Stimulated activated naive CD4-positive, alpha-beta T cell (primary cell): ENCODE data around the gene RNF217.
"Not testable (repeated sequence)": the region's sequence is repeated elsewhere in the genome, so short reads cannot be mapped to it uniquely, and the experiment has no call there.

Source experiments
- DNase-seq, 6 experiments: peaks; one replicate each; lab custom pipeline; 2025; lab: John Stamatoyannopoulos, UW

The RNF217 gene

DNA sequence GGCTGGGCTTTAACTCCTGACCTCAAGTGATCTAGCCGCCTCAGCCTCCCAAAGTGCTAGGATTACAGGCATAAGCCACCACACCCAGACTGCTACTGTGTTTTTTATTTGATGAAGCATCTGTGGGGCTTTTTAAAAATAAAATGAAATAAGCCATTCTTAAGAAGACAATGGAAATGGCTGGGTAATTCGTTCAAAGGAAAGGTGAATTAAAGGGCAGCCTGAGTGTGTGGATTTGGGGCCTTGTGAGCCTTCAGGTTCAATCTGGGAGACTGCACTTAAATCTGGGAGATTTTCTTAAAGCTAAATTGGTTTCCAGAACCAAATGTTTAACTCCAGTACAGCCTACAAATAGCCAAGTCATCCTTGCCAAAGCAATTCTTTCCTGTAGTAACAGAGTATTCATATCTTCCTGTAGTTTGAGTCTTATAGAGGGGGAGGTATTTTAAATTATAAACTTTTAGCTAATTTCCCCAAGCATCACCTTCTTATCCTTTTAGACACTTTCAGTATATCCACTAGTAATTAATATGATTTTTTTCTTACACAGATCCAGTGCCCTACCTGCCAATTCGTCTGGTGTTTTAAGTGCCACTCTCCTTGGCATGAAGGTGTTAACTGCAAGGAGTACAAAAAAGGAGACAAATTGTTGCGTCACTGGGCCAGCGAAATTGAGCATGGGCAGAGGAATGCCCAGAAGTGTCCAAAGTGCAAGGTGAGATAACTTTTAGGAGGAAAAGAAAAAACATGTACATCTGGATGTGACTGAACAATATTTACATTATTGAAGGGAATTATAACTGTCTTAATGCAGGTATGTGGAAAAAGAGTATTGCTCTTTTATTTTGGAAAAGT lies 95.4 kb downstream of the RNF217 start:
- no peak for DNase-seq

DNA sequence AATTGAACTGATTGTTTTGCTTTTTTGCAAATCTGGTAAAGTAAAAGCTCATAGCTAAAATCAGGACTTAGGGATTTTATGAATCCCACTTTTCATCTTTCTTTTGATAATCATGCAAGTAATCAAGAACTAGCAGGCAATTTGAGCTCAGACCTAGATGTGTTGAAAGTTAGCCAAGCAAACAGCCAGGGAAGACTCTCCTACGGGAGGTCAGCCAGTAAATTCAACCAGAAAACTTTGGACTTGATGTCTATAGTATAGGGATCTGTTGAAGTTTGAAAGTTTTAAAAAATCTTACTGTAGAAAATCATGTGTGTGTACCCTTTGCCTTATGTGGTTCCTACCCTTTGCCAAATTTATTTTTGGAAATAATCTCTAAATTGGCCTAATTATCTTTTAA lies 96.3 kb downstream of the RNF217 start:
- no peak for DNase-seq

DNA sequence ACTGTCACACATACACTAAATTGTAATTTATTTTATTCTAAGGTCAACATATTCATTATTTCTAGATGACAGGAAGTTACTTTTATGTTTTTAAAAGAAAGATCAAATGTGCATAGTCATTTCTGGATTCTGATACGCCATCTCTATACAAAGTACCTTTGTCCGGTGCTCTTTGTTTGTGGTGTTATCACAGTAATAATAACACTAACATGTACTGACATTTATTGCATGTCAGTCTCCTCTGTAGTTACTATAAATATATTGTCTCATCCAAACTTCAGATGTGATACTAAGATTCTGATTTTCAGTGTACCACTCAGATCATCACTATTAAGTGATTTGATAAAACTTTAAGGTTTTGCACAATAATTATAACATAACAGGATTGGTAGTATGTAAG lies 101.1 kb downstream of the RNF217 start:
- DNase-seq = no peak

DNA sequence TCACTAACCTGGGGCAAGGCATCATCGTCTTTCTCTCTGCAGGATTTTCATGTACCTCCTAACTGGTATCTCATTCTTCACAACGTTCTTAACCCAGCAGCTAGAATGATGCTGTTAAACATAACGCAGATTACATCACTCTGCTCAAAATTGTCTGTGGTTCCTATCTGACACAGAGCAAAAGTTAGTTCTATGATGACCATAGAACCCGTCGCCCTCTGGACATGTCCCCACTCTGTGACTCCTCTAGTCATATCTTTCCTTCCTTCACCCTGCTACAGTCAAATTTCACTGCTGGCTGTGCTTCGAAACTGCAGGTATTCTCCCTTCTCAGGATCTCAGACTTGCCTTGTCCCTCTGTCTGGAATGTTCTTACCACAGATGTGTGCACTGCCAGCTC lies 103.9 kb downstream of the RNF217 start:
- DNase-seq = no peak

DNA sequence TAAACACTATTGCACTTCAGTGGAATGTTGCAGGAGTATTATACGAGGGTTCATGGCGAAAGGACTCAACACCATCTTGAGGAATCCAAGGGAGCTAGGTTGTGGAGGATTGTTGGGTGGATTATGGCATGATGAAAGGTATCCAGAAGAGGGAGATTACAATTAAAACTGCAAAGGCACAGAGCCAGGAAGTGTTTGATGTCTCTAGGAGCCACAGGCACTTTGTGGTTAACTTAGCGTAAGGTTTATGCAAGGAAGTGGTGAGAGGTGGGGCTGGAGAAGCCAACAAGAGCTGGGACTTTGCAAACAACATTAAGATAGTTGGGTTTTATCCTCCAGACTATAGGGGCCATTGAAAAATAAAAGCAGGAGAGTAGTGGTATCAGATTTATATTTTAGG lies 104.7 kb downstream of the RNF217 start:
- peak in 4 of 6 experiments; percentile 3 to 65 (median 62) for DNase-seq

DNA sequence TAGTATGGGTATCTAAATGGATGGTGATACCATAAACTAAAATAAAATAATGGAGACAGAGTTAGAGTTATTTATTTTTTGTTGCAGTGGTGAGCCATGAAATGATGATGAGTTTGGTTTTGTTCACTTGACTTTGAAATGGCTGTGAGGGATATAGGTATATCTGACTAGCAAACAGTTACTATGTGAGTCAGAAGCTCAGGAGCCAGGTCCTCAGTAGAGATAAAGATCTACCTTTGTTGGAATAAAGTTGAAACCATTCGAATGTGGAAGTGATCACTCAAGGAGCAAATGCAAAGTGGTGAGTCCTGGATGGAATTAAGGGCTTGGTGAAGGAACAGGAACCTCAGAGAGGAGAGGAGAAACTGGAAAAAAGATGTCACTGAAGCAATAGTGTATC lies 105.3 kb downstream of the RNF217 start:
- no peak for DNase-seq

DNA sequence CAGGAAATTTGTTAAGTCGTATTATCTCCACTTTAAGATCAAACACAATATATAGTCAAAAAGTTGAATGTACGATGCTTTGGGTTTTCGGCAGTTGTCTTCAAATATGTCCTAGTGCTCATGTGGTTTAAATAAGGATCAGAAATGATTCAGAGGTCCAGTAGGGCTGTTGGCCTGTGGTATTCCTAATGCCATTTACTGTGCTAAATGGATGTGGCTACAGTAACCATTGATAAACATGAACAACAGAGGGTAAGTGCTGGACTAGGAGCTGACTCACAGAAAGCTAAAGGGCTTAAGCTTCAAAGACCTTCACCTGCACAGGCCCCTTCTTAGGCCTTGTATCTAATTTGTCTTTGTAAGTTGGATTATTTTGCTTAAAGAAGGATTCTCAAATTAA lies 110.8 kb downstream of the RNF217 start:
- DNase-seq = no peak

DNA sequence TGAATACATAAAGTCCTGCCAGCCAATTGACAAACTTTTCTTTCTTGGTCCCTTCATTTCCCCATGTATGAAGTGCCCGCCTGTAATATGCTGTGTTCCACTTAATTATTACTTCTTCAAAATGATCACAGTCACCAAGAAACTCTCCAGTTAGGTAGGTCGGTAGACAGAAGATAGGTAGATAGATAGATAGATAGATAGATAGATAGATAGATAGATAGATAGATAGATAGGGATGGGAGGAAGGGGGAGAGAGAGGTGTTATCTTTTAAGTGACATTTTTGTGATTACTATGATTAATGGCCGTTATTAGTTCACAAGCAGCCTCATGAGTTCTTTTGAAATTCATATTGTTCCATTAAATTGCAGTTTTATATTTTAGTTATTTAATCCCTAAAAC lies 111.9 kb downstream of the RNF217 start:
- no peak for DNase-seq

DNA sequence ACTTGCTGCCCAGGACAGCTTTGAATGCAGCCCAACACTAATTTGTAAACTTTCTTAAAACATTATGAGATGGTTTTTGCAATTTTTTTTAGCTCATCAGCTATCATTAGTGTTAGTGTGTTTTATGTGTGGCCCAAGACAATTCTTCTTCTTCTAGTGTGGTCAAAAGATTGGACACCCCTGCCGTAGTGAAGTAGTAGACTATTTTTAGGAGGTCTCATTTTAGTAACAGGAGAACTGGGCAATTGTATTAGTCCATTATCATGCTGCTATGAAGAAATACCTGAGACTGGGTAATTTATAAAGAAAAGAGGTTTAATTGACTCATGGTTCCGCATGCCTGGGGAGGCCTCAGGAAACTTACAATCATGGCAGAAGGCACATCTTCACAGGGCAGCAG lies 112.8 kb downstream of the RNF217 start:
- DNase-seq = not testable (repeated sequence)

DNA sequence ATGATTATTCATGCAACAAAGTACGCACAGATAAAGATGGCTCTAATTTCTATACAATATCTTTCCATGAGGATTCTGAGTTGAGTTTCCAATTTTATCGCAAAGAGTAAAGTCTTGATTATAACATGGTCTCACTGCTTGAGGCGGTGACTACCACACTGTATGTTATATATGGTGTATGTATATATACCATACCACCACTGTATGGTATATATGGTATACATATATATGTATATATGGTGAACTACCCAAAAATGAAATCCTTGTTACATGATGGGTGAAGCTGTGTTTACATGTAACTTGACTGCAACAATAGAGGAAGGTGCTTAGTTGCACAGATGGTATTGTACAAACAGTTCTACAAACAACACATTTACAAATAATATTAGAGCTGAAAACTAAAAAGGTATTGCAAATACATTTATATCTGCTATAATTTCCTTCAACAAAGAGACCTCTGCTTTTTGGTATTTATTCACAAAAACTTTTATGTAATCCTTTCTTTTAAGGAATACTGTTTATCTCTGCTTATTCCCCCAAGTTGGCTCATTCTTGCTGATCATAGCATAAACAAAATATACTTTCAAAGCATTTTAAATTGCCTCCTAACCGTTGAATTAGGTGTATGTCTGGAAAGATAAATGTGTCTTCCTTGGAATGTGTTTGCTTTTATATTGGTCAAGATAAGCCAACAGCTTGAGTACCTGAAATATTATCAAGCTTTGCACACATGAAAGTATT lies 113.7 kb downstream of the RNF217 start:
- DNase-seq = no peak

DNA sequence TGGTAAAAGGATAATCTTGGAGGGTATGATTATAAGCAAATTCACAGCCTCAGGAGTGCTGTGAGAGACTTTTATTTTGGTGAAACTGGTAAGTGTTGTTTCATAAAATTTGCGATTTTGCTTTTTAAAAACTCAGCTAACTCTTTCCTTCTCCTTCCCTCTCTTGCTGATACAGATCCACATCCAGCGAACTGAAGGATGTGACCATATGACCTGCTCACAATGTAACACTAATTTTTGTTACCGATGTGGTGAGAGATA lies 114.2 kb downstream of the RNF217 start:
- DNase-seq = no peak

DNA sequence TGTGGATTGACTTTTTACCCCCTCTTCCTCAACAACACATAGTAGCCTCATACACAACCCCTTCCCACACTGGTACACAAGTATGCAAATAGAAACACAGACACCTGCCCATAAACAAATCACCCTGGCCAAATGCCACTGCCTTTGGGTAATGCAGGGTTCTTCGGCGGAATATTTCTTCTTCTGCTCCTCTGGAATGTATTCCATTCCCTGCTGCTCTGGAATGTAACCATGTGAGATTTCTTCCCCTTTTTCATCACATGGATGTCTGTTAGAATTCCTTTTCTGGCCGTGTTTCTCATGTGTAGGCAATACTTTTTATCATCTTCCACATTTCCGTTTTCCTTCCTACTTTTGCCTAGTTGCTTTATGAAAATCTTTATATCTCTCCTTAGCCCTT lies 115.2 kb downstream of the RNF217 start:
- DNase-seq = no peak

DNA sequence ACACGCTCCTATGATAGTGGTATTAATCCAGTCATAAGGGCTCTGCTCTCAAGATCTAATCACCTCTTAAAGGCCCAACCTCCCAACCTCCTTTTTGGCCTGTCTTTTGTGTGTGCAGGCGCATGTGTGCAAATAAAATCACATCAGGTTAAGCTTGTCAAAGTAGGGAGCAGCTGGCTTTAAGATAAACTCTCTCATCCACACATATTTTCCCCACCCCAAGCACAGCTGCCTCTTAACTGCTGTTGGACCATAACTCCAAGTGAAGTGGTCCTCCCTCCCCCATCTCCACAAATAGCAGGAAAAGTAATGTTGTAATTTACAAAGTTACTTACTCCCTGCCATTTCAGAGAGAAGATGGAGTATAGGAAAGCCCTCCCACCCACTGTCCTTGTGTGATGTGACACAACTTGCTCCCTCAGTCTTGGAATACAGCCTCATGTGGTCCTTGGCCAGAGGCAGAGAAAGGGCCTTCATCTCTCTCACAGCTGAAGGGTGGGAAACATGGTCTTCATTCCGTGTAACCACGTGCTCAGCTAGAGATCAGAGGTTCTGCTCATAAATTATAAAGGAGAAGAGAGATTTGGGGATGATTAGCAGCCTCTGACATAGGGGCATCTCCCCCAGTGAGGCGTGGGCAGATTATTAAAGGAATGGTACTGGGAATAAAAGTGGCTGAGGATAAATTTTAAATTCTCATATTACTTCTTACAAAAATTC lies 116.5 kb downstream of the RNF217 start:
- no peak for DNase-seq

DNA sequence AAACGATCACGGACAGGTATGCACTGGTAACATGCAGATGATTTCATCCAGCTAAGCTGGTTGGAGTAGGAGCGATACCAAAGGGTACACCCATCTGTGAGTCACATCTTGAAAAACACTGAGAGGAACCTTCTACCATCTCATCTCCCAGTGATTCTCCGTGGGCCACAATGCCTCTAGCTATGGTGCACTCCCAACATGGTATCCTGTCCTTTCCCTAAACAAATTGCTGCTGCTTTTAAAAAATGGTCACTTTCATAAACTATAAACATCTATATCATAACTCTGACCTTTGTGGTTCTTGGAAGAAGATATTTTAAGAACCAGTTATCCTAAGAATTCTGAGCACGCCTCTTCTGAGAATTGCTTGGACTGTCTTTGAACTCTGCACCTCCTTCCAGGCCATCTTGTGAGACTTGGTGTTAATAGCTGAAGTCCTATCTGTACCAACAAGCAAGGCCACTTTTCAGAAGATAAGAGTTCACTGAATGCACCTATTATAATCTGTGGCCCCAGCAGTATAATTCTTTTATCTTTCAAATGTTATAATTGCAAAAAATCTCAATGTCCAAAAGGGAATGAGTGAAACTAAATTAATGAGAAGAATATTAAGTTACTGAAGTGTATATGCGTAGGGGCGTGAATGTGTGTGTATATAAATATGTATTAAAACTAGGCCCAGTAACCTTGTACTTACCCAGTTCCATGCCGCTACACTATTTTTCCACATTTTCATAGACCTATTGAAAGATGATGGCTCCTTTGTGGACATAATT lies 120.9 kb downstream of the RNF217 start:
- DNase-seq = no peak

DNA sequence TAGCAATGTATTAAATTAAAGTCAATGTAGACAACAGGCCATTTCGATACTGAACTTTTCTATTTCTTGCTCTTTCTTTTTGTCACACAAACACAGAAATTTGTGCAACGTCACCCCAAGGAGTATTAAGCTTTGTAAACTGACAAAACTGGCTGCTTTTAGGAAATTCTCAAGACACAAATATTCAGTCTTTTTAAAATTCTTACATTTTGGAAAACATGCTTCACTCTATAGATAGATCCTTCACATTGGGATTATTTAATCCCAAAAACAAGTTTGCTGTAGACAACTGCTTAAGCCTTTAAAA lies 121.4 kb downstream of the RNF217 start:
- no peak for DNase-seq

DNA sequence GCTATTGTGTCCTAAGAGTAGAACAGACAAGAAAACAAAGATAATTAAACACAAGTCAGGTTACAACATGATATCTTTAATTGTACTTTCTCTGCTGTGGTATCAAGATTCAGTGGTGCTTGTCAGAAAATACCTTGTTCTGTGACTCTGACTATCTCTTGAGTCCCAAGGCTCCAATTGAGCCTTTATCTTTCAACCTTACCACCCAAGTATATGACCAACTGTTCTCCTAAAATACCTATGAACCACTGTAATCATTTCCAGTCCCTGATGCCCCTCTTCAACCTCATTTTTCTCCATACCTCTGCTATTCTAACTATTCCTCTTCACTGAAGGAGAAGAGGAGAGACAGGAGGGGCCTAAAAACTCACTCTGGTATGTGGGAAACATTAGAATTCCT lies 124.5 kb downstream of the RNF217 start:
- DNase-seq = no peak

DNA sequence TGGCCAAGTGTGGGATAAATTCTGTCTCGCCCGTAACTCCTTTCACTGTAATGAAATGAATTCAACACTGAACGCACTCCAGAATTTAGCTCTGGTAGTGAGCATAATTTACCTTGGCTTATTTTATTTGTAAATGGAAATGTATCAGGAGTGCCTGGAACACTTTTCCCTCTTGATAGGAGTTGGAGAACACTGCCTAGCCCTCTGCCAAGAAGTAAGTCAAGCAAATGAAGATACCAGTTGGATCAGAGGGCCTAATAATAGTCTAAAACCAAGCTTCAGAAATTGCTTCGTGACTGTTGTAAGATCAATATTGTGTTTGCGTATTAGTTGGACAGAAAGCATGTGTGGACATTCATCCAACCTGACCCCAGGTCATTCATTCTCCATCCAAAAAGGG lies 126.7 kb downstream of the RNF217 start:
- DNase-seq = no peak

DNA sequence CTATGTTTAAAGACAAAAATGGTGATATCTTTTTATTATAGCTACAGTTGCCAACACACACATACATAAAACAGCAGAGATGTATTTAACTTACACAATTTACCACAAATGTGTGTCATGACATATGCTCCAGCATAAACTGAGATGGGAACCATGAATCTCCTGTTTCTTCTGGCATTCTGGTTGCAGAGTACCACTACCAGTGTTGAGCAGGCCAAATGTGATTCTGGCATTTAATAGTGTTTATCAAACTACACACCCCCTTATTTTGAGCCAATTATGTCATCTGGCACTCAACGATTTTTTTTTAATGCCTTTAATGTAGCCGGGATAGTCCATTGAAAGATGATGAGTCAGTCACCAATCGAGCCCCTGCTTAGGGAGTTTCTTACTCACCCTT lies 132.3 kb downstream of the RNF217 start:
- DNase-seq = no peak

DNA sequence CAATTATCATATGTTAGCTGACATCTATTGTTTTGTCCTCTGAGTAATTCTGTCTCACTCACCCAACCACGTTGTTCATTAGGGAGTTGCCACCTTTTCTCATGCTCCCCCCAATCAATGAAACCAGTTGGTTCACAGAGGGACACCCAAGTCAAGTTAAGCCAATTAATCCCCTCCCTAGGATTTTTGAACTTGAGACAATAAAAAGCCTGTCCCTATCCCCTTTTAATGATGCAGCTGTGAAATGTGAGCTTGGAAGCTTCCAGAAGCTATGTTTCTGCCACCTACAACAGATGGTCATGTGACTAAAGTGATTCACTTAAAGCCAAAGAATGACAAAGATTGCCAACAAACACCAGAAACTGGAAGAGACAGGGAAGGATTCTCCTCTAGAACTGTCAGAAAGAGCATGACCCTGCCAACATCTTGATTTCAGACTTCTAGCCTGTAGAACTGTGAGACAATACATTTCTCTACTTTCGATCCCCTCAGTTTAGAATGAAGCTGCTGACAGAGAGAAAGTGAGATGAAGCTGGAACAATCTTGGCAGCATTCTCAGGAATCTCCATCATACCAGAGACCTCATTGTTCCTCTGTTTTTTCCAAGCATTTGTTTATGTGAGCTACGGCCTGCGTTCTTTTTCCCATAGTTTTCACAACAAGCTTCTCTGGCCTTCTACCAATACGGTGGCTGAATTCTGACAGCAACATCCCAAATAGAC lies 133.5 kb downstream of the RNF217 start:
- no peak for DNase-seq

DNA sequence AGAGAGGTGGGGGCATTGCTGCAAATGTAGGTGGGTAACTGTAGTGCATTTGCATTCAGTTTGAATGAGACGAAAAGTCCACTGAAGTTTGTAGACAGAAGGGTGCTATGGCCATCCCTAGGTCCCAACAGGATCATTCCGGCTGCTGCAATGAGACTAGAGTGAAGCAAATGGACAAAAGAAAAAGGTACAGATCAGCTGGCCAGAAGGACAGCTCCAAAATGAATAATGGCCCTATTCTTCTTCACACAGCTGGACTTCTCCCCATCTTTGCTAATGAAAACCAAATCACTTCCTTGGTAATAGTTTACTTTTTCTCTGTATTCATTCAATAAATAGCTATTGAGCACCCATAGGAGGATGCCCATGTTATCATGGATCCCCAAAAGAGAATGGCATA lies 134.9 kb downstream of the RNF217 start:
- no peak for DNase-seq

DNA sequence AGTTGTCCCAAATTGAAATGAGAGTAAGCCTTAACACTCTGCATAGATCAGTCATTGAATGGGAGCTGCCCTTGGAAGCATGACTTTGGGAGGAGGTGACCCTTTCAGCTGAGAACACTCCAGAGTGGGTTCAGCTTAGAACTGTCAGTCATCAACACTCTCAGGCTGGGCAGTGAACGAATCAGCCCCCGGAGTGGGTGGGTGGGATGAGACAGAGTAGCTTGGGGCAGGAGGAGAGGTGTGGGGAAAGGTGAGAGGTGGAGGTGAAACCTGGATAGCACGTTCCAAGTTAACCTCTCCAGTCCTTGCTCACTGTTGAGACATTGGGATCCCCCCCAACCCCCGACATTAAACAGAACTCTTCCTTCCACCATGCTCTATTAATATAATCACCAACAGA lies 136.0 kb downstream of the RNF217 start:
- no peak for DNase-seq
